Measurements from ENCODE around the gene THEM5.

GRCh38 chr1:151809985-151810556, 43.4 kb downstream of the THEM5 start:
- no peak for TF ChIP-seq POLR2AphosphoS5 (IDR thresholded peaks at IDR 0.05)
- no peak for TF ChIP-seq POLR2A (IDR thresholded peaks at IDR 0.05)

Data from spleen (tissue), 3 donors.